Kidney (tissue), 14 donors: ENCODE results near the gene NAV1. TPM values are rescaled to one million over a fixed set of nuclear protein-coding genes. Genes with fewer than 3 reads are reported as not detected.

Source experiments
- DNase-seq, 5 donors: peaks; one replicate each; pipeline ENCODE4 v3.0.0-alpha.2; 2013 to 2020
- FAIRE-seq: peaks from 2 replicates; lab custom pipeline; 2012; peaks lifted over from hg19 to GRCh38; lab: Jason Lieb, UNC
- H3K27ac ChIP-seq, 2 donors: one replicate each; pipeline ENCODE4 v1.7.0; 2013; ENCODE audit warnings: low read depth in 2 of 2, low read length in 2 of 2, inconsistent platforms in 1 of 2
- H3K27me3 ChIP-seq: one replicate; pipeline ENCODE4 v1.7.1; 2013; ENCODE audit warnings: low read length, inconsistent platforms; ENCODE audit not compliant: control insufficient read depth, insufficient read depth
- H3K36me3 ChIP-seq, 3 donors: one replicate each; pipeline versions ENCODE4 v1.7.0 to v1.7.1; 2013; ENCODE audit warnings: low read length in 3 of 3, control low read depth in 1 of 3, inconsistent platforms in 1 of 3; ENCODE audit not compliant: insufficient read depth in 3 of 3, control insufficient read depth in 2 of 3
- H3K4me1 ChIP-seq, 3 donors: one replicate each; pipeline versions ENCODE4 v1.7.0 to v1.7.1; 2013; ENCODE audit warnings: low read length in 3 of 3, inconsistent platforms in 1 of 3, low read depth in 1 of 3; ENCODE audit not compliant: control insufficient read depth in 2 of 3, insufficient read depth in 2 of 3
- H3K4me3 ChIP-seq, 3 donors: one replicate each; pipeline versions ENCODE4 v1.7.0 to v1.8.1; 2013; ENCODE audit warnings: low read length in 3 of 3, control low read depth in 1 of 3, inconsistent platforms in 1 of 3
- H3K9ac ChIP-seq, 3 donors: one replicate each; pipeline versions ENCODE4 v1.7.0 to v1.7.1; 2013; ENCODE audit warnings: low read length in 3 of 3, control low read depth in 1 of 3, inconsistent platforms in 1 of 3
- H3K9me3 ChIP-seq, 3 donors: one replicate each; pipeline versions ENCODE4 v1.7.0 to v1.7.1; 2013; ENCODE audit warnings: low read length in 3 of 3, control low read depth in 1 of 3, inconsistent platforms in 1 of 3; ENCODE audit not compliant: control insufficient read depth in 2 of 3, insufficient read depth in 1 of 3
- intact Hi-C: fragments of 100-400 bp; cut with DNase I; formaldehyde crosslinking; loops from one replicate; pipeline ENCODE4 v1.11.1; 2022
- polyA plus RNA-seq: library from polyadenylated mRNA; stranded (reverse); fragments of 350-450 nt; fragmentation: Illumina TruSeq; extraction: RNeasy Lipid Tissue Mini Kit (QIAGEN cat#74804); gene quantifications from one replicate; pipeline ENCODE4 v1.2.3, GENCODE V29; 2014; ENCODE audit warnings: low read depth, low replicate concordance; ENCODE audit not compliant: insufficient read depth
- total RNA-seq: library from RNA; stranded (reverse); fragmentation: NEBNext Ultra II Directional; extraction: Animal tissue kit (Norgen Biotek cat#: 25700); gene quantifications from one replicate; pipeline ENCODE4 v1.2.1, GENCODE V29; 2021
- TF ChIP-seq, protein P1 (sequence below): IDR thresholded peaks from 3 replicates; pipeline ENCODE4 v1.5.1; 2012; ENCODE audit warnings: mild to moderate bottlenecking, moderate library complexity, borderline replicate concordance; ENCODE audit not compliant: insufficient read depth; ENCODE audit errors: extremely low read depth
- donor health status: control.
- donor health status: control.
- donor health status: control.
- donor health status: control.
- donor health status: control.
- donor health status: DM: yes; HTN: yes; CAD: no.
- donor health status: Normal renal cell carcinoma (clear cell type).

Gene NAV1
- total and polyA plus RNA-seq, 2 donors from 2014 or later = 1.7 to 23.0 TPM

DNA sequence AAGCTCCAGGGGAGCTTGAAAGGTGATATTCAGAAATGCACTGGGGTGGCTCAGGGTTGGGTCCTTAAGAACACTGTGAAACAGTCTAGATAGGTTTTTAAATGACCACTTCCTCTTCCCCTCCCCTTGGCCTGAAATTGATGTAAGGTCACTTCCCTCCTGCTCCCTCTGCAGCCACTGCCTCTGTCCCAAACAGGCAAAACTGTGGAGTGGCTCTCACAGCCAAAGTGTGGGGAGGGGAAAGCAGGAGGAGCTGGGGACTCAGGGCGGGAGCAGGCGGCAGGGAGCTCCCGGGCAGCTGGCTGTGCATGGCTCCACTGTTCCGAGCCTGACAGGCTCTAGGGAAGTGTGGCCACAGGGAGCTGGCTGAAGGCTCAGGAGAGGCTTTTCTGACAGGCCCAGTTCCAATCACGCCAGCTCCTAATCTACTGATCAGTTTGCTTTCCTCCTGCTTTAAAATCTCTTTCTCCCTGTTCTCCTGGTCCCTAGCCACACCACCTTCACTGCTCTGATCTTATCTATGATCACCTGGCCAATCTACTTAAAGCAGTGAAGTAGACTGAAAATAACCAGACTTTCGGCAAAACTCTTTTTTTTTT lies 26.9 kb upstream of the NAV1 start:
- Histone ChIP-seq H3K4me3 (no peak overlapping the region), H3K9ac (peak overlapping the region in 1 of 3 donors; percentile 2), H3K36me3 (no peaks in the 10 kb centered on the region), H3K4me1 (peaks cover 3 to 21% (median 18%) of the 10 kb centered on the region in 3 donors), H3K9me3 (no peaks in the 10 kb centered on the region), H3K27ac (peak overlapping the region; percentile 26 to 73), H3K27me3 (no peaks in the 10 kb centered on the region)
- TF ChIP-seq, protein P1, sequence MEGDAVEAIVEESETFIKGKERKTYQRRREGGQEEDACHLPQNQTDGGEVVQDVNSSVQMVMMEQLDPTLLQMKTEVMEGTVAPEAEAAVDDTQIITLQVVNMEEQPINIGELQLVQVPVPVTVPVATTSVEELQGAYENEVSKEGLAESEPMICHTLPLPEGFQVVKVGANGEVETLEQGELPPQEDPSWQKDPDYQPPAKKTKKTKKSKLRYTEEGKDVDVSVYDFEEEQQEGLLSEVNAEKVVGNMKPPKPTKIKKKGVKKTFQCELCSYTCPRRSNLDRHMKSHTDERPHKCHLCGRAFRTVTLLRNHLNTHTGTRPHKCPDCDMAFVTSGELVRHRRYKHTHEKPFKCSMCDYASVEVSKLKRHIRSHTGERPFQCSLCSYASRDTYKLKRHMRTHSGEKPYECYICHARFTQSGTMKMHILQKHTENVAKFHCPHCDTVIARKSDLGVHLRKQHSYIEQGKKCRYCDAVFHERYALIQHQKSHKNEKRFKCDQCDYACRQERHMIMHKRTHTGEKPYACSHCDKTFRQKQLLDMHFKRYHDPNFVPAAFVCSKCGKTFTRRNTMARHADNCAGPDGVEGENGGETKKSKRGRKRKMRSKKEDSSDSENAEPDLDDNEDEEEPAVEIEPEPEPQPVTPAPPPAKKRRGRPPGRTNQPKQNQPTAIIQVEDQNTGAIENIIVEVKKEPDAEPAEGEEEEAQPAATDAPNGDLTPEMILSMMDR = no peak
- DNase-seq (peak; percentile 60 to 91 (median 75)), FAIRE-seq (no peak)
- intact Hi-C loops = loop anchor here (10.0 kb wide), 1 partner anchor 67 kb away; no protein-coding TSS in a partner anchor

DNA sequence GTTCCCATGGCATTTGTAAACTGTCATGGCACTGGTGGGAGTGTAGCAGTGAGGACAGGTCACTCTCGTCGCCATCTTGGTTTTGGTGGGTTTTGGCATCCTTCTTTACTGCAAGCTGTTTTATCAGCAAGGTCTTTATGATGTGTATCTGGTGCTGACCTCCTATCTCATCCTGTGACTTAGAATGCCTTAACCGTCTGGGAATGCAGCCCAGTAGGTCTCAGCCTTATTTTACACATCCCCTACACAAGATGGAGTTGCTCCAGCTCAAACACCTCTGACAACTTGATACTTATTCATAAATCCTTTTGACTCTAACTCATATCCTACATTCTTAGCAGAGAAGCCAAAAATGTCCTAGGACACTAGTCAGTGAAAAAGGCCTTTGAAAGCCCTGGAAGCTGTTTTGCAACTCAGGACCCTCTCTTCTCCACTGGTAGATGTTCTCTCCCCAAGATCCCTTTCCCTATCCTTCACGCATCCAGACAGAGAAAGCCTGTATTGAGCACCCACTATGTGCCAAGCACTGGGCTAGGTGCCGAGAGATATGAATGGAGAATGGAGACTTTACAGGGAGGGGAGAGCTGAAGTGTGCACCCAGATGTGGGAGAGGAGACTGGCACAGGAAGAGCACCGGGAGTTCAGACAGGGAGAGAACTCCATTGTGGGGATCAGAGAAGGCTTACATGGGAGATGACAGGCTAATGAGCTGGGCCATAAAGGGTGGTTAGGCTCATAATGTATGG lies 25.3 kb upstream of the NAV1 start:
- Histone ChIP-seq H3K36me3 (no peaks in the 10 kb centered on the region), H3K27me3 (no peaks in the 10 kb centered on the region), H3K27ac (no peak overlapping the region), H3K4me3 (no peak overlapping the region), H3K4me1 (peaks cover 3 to 12% (median 11%) of the 10 kb centered on the region in 3 donors), H3K9ac (no peak overlapping the region), H3K9me3 (no peaks in the 10 kb centered on the region)
- intact Hi-C loops = loop anchor here (10.0 kb wide), 1 partner anchor 69 kb away; no protein-coding TSS in a partner anchor
- TF ChIP-seq, protein P1 = no peak
- FAIRE-seq (no peak), DNase-seq (peak in 1 of 5 donors; percentile 22)

DNA sequence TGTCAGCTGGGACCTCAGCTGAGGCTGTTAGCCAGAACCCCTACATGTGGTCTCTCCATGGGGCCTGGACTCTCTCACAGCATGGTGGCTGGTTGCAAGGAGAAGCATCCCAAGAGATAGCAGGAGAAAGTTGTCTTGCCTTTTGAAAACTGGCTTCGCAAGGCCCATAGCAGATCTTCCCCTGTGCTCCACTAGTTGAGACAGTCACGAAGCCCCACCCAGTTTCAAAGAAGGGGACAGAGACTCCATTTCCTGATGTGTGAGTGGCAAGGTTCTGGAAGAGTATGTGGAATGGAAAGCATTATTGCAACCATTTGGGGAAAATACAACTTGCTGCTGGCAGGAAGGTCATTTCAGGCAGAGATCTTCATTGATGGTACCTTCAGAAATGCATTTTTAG lies 24.5 kb upstream of the NAV1 start:
- Histone ChIP-seq H3K36me3 (no peaks in the 10 kb centered on the region), H3K4me3 (no peak overlapping the region), H3K4me1 (peaks cover 3 to 12% (median 11%) of the 10 kb centered on the region in 3 donors), H3K9me3 (no peaks in the 10 kb centered on the region), H3K9ac (no peak overlapping the region), H3K27me3 (no peaks in the 10 kb centered on the region), H3K27ac (no peak overlapping the region)
- FAIRE-seq = no peak
- TF ChIP-seq, protein P1 = no peak
- intact Hi-C loops = loop anchor here (10.0 kb wide), 1 partner anchor 70 kb away; no protein-coding TSS in a partner anchor
- peak in 1 of 5 donors; percentile 14 for DNase-seq
